ENCODE measurements around the gene ERVH48-1.
"Not testable (repeated sequence)": the region's sequence is repeated elsewhere in the genome, so short reads cannot be mapped to it uniquely, and the experiment has no call there.

The ERVH48-1 gene

GRCh38 chr21:42939582-42940413 lies 14.4 kb upstream of the ERVH48-1 start:
- H3K4me3 ChIP-seq (ENCODE audit: low read depth, low read length), result peak overlapping the region; percentile 23
- TF ChIP-seq CTCF (IDR thresholded peaks at IDR 0.05; ENCODE audit: insufficient read depth, low read length, missing control alignments), result no peak
- POLR2A ChIA-PET, result no interaction called here
- CTCF ChIA-PET, result no interaction called here
- peak; percentile 82 for DNase-seq (ENCODE audit: low read depth, low spot score)

GRCh38 chr21:42938606-42938995 lies 13.2 kb upstream of the ERVH48-1 start:
- DNase-seq (ENCODE audit: low read depth, low spot score); H3K4me3 ChIP-seq (ENCODE audit: low read depth, low read length); POLR2A ChIA-PET: not testable (repeated sequence)
- CTCF ChIA-PET, result interaction anchor here (0.9 kb wide), 1 partner anchor 15 kb away, joined by 3 read pairs; no protein-coding TSS in a partner anchor

DNA sequence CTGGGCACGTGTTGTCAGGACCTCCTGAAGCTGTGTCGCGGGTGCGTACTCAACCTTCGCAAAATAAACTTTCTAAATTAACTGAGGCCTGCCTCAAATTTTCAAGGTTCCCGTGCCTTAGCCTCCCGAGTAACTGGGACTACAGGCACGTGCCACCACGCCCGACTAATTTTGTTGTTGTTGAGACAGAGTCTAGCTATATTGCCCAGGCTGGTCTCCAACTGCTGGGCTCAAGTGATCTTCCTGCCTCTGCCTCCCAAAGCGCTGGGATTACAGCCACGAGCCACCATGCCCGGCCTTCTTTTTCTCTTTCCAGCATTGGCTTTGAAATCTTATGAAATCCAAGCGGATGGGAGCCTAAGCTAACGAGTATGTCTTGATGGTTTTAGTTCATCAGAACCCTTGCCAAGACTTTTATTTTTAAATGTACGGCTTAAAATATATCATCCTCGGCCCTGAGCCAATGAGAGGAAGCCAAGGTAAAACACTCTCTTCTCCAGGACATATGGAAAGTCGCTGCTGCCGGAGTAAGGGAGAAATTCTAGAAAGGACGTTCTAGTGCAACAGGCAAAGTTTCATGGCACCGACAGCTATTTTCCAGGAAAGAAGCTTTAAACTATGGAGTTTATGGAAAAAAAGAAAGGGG lies 12.7 kb upstream of the ERVH48-1 start:
- ChIA-PET POLR2A (no interaction called here), CTCF (interaction anchor here (0.9 kb wide), 1 partner anchor 14 kb away, joined by 3 read pairs; no protein-coding TSS in a partner anchor)
- TF ChIP-seq CTCF (IDR thresholded peaks at IDR 0.05; ENCODE audit: insufficient read depth, low read length, missing control alignments), result no peak
- DNase-seq (ENCODE audit: low read depth, low spot score), result no peak
- no peak overlapping the region for H3K4me3 ChIP-seq (ENCODE audit: low read depth, low read length)

DNA sequence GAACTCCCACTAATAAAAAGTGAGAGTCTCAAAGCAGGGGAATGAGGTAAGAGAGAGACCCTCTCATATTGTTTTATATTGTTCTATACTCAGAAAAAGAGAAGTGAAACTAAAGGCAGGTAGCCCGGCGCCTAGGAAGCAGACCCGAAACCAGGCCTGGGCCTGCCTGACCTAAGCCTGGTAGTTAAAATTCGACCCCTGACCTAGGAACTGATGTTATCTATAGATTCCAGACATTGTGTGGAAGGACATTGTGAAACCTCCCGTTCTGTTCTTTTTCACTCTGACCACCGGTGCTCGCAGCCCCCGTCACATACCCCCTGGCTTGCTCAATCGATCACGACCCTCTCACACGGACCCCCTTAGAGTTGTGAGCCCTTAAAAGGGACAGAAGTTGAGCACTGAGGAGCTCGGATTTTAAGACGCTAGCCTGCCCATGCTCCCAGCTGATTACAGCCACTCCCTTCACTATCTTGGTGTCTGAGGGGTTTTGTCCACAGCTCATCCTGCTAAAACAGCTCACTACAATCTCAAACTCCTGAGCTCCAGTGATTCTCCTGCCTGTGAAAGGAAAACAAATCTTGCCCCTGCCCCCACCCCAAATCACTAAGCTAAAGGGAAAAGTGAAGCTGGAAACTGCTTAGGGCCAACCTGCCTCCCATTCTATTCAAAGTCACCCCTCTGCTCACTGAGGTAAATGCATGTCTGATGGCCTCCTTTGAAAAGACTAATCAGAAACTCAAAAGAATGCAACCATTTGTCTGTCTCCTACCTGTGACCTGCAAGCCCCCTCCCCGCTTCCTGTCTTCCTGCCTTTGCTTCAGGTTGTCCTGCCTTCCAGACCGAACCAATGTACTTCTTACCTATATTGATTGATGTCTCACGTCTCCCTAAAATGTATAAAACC lies 11.9 kb upstream of the ERVH48-1 start:
- DNase-seq (ENCODE audit: low read depth, low spot score); H3K4me3 ChIP-seq (ENCODE audit: low read depth, low read length); CTCF ChIA-PET; POLR2A ChIA-PET: not testable (repeated sequence)

DNA sequence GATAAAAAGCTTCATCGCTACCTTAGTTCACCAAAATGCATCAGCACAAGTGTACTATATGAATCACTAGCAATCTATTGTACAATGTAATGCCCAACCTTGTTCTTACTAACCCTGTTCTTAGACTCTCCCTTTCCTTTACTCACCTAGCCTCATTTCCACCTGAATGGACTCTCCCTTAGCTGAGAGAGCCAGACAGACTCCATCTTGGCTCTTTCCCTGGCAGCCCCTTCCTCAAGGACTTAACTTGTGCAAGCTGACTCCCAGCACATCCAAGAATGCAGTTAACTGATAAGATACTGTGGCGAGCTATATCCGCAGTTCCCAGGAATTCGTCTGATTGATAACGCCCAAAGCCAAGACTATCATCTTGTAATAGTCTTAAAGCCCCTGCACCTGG lies 10.9 kb upstream of the ERVH48-1 start:
- H3K4me3 ChIP-seq (ENCODE audit: low read depth, low read length); CTCF ChIA-PET; POLR2A ChIA-PET; DNase-seq (ENCODE audit: low read depth, low spot score): not testable (repeated sequence)

- CTCF ChIA-PET; DNase-seq (ENCODE audit: low read depth, low spot score); H3K4me3 ChIP-seq (ENCODE audit: low read depth, low read length); POLR2A ChIA-PET: not testable (repeated sequence)
Measured at GRCh38 chr21:42933973-42934372, 8.5 kb upstream of the ERVH48-1 start.

DNA sequence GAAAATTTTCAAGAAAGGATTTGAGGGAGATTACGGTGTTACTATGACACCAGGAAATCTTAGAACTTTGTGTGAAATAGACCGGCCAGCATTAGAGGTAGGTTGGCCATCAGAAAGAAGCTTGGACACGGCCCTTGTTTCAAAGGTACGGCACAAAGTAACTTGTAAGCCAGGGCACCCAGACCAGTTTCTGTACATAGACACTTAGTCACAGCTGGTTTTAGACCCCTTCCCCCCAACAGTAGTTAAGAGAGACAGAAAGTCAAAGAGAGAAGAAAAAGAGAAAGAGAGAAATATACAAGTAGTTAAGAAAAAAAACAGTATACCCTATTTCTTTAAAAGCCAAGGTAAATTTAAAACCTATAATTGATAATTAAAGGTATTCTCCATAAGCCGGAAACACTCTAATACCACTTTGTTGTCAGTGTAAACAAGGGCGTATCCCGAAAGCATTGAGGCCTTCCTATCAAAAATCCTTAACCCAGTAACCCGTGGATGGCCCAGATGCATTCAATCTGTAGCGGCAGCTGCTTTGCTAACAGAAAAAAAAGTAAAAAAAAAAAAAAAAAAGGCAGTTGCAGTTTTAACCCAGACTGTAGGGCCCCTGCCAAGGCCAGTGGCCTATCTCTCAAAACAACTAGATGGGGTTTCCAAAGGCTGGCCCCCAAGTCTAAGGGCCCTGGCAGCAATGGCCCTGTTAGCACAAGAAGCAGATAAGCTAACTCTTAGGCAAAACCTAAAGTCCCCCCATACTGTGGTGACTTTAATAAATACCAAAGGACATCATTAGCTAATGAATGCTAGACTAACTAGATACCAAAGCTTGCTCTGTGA lies 7.9 kb upstream of the ERVH48-1 start:
- H3K4me3 ChIP-seq (ENCODE audit: low read depth, low read length); CTCF ChIA-PET; DNase-seq (ENCODE audit: low read depth, low spot score); POLR2A ChIA-PET: not testable (repeated sequence)

GRCh38 chr21:42932378-42933136 lies 7.1 kb upstream of the ERVH48-1 start:
- H3K4me3 ChIP-seq (ENCODE audit: low read depth, low read length); POLR2A ChIA-PET; CTCF ChIA-PET; DNase-seq (ENCODE audit: low read depth, low spot score): not testable (repeated sequence)
